T-helper 1 cell treated with Interleukin-12 subunit alpha and Interleukin-12 subunit beta and Interleukin-4 antibody, amounts not matched to agents 30 μg/mL and 1 μg/mL, for 36 hours (primary cell): ENCODE data around the gene UNC5B.

ENCODE experiments used
- H3K27ac Mint-ChIP-seq: one replicate; pipeline ENCODE4 v1.8.0; 2021; ENCODE audit warnings: mild to moderate bottlenecking, mixed read lengths
- H3K27me3 Mint-ChIP-seq: one replicate; pipeline ENCODE4 v1.8.0; 2021; ENCODE audit warnings: low read depth, mixed read lengths
- H3K36me3 Mint-ChIP-seq: one replicate; pipeline ENCODE4 v1.8.0; 2021; ENCODE audit warnings: low read depth, mixed read lengths
- H3K4me1 Mint-ChIP-seq: one replicate; pipeline ENCODE4 v1.8.0; 2021; ENCODE audit warnings: low read depth, mixed read lengths
- H3K4me3 Mint-ChIP-seq: one replicate; pipeline ENCODE4 v1.8.0; 2021; ENCODE audit warnings: mild to moderate bottlenecking, moderate library complexity, mixed read lengths
- H3K9me3 Mint-ChIP-seq: one replicate; pipeline ENCODE4 v1.8.0; 2021; ENCODE audit warnings: mixed read lengths

Gene UNC5B

DNA sequence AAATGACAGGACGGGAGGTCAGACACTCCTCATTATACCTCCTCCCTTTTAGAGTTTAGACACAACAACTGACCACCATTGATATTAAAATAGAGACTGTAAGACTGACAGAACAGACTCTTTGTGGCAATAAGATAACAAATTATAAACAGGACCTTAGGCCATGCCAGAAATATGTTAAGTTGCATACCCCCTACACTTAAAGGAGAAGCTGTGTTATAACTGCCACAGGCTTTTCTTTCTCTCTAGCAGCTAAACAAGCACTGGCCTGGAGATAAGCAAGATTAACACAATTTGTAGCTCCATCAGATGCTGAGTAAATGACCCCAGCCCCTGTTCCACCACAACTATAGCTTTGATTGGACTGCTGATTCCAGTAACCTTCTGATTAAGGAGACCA lies 10.5 kb upstream of the UNC5B start:
- no peak overlapping the region for H3K4me3 Mint-ChIP-seq
- H3K36me3 Mint-ChIP-seq = no peaks in the 10 kb centered on the region
- no peak overlapping the region for H3K27ac Mint-ChIP-seq
- peaks cover 29% of the 10 kb centered on the region for H3K27me3 Mint-ChIP-seq
- H3K4me1 Mint-ChIP-seq = no peaks in the 10 kb centered on the region
- peaks cover 15% of the 10 kb centered on the region for H3K9me3 Mint-ChIP-seq

DNA sequence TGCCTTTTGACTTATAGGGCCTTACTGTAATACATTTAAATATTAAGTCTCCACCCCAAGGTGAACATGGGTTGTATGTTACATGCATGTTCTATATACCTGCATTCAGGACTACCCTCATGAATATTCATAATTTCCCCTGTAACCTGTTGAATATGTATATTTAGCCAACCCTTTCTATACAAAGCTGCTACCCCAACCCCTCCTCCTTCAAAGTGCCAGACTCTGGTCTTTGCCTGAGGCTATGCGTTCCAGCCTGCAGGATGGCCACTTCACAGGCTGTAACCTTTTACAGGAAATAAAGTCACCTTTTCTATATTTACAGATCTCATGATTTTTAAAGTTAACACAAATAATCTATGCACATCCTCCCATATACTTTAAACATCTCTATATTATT lies 10.1 kb upstream of the UNC5B start:
- H3K4me1 Mint-ChIP-seq = no peaks in the 10 kb centered on the region
- peaks cover 29% of the 10 kb centered on the region for H3K27me3 Mint-ChIP-seq
- peaks cover 15% of the 10 kb centered on the region for H3K9me3 Mint-ChIP-seq
- H3K36me3 Mint-ChIP-seq = no peaks in the 10 kb centered on the region
- no peak overlapping the region for H3K4me3 Mint-ChIP-seq
- H3K27ac Mint-ChIP-seq = no peak overlapping the region

- Mint-ChIP-seq H3K36me3 (no peaks in the 10 kb centered on the region), H3K27ac (no peak overlapping the region), H3K4me3 (no peak overlapping the region), H3K9me3 (peaks cover 11% of the 10 kb centered on the region), H3K27me3 (peaks cover 36% of the 10 kb centered on the region), H3K4me1 (no peaks in the 10 kb centered on the region)
Measured at GRCh38 chr10:71203124-71203523, 9.2 kb upstream of the UNC5B start.

DNA sequence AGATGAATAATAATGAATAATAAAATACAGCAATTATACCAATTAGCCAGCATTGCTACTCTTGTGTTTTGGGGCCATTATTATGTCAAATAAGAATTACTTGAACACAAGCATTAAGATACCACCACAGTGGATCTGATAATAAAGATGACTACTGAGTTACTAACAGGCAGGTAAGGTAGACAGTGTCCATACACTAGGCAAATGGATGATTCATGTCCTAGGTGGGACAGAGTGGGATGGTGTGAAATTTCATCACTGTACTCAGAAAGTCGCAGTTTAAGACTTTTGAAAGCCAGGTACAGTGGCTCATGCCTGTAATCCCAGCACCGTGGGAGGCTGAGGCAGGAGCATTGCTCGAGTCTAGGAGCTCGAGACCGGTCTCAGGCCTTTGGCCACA lies 8.7 kb upstream of the UNC5B start:
- peaks cover 5% of the 10 kb centered on the region for H3K9me3 Mint-ChIP-seq
- no peak overlapping the region for H3K4me3 Mint-ChIP-seq
- H3K27me3 Mint-ChIP-seq = peaks cover 34% of the 10 kb centered on the region
- H3K36me3 Mint-ChIP-seq = no peaks in the 10 kb centered on the region
- no peaks in the 10 kb centered on the region for H3K4me1 Mint-ChIP-seq
- no peak overlapping the region for H3K27ac Mint-ChIP-seq

DNA sequence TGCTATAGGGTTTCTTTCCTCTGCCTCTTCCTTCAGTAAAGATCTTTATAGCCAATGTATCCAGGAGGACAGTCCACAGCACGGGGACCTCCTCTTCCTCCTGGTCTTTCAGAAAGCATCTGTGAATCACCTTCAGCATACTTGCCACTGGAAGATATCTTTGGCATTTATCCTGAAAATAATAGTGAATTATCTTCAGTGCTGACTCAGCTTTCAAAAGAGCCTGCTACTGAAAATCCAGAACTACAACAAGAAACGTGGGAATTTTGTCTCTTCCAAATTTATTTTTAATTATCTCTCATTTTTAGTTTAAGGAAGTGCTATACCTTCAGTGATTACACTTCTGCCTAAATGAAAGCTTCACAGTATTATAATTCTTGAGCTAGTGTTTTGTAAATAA lies 7.6 kb upstream of the UNC5B start:
- no peak overlapping the region for H3K27ac Mint-ChIP-seq
- H3K27me3 Mint-ChIP-seq = peaks cover 30% of the 10 kb centered on the region
- no peaks in the 10 kb centered on the region for H3K9me3 Mint-ChIP-seq
- H3K4me1 Mint-ChIP-seq = no peaks in the 10 kb centered on the region
- H3K4me3 Mint-ChIP-seq = no peak overlapping the region
- H3K36me3 Mint-ChIP-seq = no peaks in the 10 kb centered on the region

DNA sequence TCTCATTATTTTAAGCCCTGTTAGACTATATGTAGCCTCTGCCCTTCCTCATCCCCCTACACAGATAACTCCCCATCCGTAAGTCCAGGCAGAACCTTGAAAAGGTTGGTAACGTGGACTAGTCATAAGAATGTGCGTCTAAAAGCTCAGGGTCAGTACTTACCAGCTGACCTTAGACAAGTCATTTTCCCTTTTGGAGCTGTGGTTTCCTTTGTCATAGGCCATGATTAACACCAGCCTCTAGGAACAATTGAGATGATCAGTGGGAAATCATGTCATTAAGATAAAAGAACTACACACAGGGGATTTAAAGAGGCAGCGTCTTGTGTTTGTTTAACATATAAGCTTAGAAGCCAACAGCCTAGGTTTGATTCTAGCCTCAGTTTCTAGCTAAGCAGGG lies 6.9 kb upstream of the UNC5B start:
- H3K27me3 Mint-ChIP-seq = peaks cover 32% of the 10 kb centered on the region
- no peaks in the 10 kb centered on the region for H3K36me3 Mint-ChIP-seq
- no peaks in the 10 kb centered on the region for H3K9me3 Mint-ChIP-seq
- no peaks in the 10 kb centered on the region for H3K4me1 Mint-ChIP-seq
- no peak overlapping the region for H3K4me3 Mint-ChIP-seq
- no peak overlapping the region for H3K27ac Mint-ChIP-seq

GRCh38 chr10:71206911-71207310 lies 5.5 kb upstream of the UNC5B start:
- Mint-ChIP-seq H3K27me3 (peaks cover 41% of the 10 kb centered on the region), H3K4me1 (no peaks in the 10 kb centered on the region)

GRCh38 chr10:71207578-71207977 lies 4.8 kb upstream of the UNC5B start:
- Mint-ChIP-seq H3K27ac (no peak overlapping the region), H3K36me3 (no peaks in the 10 kb centered on the region), H3K27me3 (peaks cover 44% of the 10 kb centered on the region), H3K4me3 (no peak overlapping the region), H3K4me1 (no peaks in the 10 kb centered on the region), H3K9me3 (no peaks in the 10 kb centered on the region)

More at GRCh38 chr10:71206911-71207310, 5.5 kb upstream of the UNC5B start:
- Mint-ChIP-seq H3K27ac (no peak overlapping the region), H3K9me3 (no peaks in the 10 kb centered on the region), H3K36me3 (no peaks in the 10 kb centered on the region), H3K4me3 (no peak overlapping the region)

DNA sequence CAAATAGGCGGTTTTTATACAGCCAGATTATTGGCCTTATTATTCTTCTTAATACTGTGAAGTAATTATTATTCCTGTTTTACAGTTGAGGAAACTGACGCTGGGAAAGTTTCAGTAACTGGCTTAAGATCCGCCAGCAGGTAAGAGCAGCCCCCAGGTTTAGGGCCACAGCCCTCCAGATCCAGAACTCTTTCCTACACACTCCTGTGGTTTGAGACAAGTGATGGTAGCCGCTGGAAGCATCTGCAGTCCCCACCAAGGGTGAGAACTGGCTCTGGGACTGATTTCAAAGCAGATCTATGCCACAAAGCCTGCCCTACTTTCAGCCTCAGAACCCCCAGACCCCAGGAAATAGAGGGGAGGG lies 3.0 kb upstream of the UNC5B start:
- no peak overlapping the region for H3K4me3 Mint-ChIP-seq
- H3K27me3 Mint-ChIP-seq = peaks cover 58% of the 10 kb centered on the region
- H3K4me1 Mint-ChIP-seq = no peaks in the 10 kb centered on the region
- H3K27ac Mint-ChIP-seq = no peak overlapping the region
- no peaks in the 10 kb centered on the region for H3K36me3 Mint-ChIP-seq
- H3K9me3 Mint-ChIP-seq = no peaks in the 10 kb centered on the region

DNA sequence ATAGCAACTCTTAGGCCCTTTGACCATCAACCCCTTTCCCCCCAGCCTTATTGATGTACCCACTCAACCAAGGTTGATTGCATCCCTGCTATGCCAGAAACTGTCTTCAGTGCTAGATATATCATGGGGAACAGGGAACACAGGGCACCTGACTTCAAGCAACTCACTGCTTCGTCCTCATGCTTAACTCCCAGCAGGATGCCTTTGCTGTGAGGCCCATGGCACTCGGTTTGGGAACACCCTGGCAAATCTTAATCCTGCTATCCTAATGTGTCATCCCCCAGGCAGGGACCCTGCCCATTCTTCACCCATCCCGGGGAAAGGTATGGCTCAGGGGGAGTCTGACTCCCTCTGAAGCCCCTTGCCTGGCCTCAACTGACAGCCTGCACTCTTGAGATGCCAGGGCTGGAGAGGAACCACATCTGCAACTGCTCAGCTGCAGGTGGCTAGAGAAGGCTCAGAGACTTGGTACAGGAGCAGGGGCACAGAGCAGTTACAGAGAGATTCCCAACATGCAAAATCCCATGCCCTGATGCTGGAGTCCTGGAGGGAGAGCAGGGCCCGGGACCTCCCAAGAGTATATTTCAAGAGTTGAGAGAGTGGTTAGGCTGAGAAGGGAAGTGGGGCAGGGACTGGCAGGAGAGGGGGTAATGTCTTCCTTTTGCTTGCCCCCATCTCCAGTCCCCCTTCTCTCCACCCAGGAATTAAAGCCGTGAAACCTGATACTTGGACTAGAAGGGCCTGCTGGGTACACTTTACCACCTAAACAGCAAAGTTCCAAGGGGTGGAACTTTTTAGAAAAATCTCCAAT lies 2.4 kb upstream of the UNC5B start:
- no peak overlapping the region for H3K4me3 Mint-ChIP-seq
- no peaks in the 10 kb centered on the region for H3K4me1 Mint-ChIP-seq
- H3K36me3 Mint-ChIP-seq = no peaks in the 10 kb centered on the region
- H3K27ac Mint-ChIP-seq = no peak overlapping the region
- H3K9me3 Mint-ChIP-seq = no peaks in the 10 kb centered on the region
- H3K27me3 Mint-ChIP-seq = peaks cover 60% of the 10 kb centered on the region

- peaks cover 62% of the 10 kb centered on the region for H3K27me3 Mint-ChIP-seq
- no peak overlapping the region for H3K27ac Mint-ChIP-seq
- no peaks in the 10 kb centered on the region for H3K9me3 Mint-ChIP-seq
- H3K36me3 Mint-ChIP-seq = no peaks in the 10 kb centered on the region
- H3K4me1 Mint-ChIP-seq = no peaks in the 10 kb centered on the region
- no peak overlapping the region for H3K4me3 Mint-ChIP-seq
Measured at GRCh38 chr10:71210542-71210871, 1.9 kb upstream of the UNC5B start.

DNA sequence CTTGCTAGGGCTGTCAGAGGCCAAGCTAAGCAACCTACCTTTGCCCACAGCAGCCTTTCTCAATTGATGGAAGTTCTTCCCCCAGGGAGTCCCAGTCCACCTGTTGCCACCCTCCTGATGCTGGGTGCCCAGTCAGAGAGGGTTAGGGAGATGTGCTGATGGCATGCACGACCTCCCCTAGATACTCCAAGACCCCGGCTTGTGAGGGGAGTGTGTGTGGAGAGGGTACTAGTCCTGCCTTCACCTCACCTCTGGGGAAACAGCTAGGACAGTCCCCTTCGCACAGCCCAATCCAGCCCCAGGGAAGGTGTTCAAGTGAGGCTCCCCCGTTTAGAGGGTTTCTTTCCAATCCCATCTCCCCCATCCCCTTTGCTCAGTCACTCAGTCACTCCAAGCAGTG lies 1.3 kb upstream of the UNC5B start:
- H3K27ac Mint-ChIP-seq = no peak overlapping the region
- no peaks in the 10 kb centered on the region for H3K9me3 Mint-ChIP-seq
- H3K4me1 Mint-ChIP-seq = no peaks in the 10 kb centered on the region
- peaks cover 67% of the 10 kb centered on the region for H3K27me3 Mint-ChIP-seq
- H3K36me3 Mint-ChIP-seq = no peaks in the 10 kb centered on the region
- H3K4me3 Mint-ChIP-seq = no peak overlapping the region

DNA sequence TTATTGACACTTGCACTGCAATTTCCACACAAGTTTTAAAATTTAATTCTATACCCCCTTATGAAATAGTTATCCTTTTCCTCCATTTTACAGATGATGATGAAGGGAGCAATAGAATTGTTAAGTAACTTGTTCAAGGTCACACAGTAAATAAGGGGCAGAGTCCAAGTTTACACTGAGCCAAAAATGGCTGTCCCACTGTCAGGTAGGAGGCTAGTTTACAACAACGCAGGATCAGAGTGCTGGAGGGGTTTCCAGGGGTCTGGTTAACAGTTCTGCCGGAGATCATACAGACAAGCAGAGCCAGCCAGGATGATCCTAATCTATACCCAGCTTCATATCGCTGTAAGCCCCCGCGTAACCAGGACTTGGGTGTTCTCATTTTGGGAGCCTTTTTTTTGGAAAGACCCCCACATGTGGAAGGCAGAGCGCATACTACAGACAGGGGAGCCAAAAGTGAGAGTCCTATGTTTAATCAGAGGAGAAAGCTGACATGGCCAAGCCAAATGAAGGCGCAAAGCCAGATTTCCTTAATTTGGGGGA lies 524 bp upstream of the UNC5B start:
- Mint-ChIP-seq H3K9me3 (no peaks in the 10 kb centered on the region), H3K27me3 (peaks cover 75% of the 10 kb centered on the region), H3K36me3 (no peaks in the 10 kb centered on the region), H3K4me1 (no peaks in the 10 kb centered on the region), H3K27ac (no peak overlapping the region), H3K4me3 (no peak overlapping the region)

DNA sequence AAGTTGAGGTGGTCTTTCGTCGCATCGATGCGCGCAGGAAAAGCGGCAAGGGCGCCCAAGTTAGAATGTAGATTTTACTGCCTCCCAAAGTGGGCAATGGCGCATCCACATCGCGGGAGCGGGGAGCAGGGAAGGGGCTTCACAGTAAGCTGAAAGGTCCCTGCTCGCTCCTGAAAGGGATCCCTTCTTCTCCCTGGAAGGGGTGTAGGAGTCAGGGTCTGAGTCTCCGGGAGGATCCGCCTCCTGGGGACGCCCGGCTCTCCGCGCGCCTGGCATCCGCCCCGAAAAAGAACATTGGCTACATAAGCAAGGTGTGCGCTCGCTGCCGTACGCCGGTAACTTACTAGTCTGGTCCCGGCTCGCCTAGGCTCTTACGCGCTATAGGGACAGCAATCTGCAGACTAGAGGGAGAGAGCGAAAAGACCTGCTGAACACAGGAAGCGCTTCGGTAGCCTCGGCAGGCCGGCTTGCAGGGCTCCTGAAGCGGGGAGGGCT lies 804 bp downstream of the UNC5B start:
- Mint-ChIP-seq H3K27me3 (peaks cover 76% of the 10 kb centered on the region), H3K4me1 (no peaks in the 10 kb centered on the region), H3K27ac (no peak overlapping the region), H3K4me3 (peak overlapping the region; percentile 59), H3K36me3 (no peaks in the 10 kb centered on the region), H3K9me3 (no peaks in the 10 kb centered on the region)

DNA sequence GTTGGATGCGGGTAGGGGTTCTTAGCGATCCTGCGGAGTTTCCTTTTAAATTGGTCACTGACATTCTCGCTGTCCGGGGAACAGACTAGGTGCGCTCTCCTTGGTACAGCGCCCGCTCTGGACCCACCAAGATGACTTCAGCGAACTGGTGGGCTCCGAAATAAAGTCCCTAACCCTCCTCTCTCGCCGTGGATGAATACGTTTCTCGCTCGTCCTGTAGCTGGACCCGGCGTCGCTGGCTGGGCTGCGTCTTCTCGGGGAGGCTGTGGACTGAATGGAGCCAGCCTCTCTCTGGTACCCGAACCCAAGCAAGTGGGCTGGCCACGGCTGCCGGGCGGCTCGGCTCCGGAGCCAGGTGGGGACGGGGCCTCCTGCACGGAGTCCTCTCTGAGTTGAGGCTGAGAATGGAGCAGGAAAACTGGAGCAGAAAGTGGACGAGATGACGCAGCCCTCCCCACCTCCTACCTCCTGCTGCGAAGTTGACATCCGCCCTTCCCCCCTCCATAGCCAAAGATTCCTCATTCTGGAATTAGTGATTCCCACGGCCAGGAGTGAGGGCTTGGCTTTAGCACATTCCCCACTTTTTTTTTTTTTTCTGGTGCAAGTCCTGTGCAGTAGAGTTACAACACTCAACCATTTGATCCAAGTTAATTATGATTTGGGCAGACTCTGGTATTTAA lies 1.5 kb downstream of the UNC5B start:
- Mint-ChIP-seq H3K36me3 (no peaks in the 10 kb centered on the region), H3K27me3 (peaks cover 80% of the 10 kb centered on the region), H3K9me3 (no peaks in the 10 kb centered on the region), H3K4me1 (no peaks in the 10 kb centered on the region), H3K4me3 (no peak overlapping the region), H3K27ac (no peak overlapping the region)
